GM12878 (cell line): ENCODE results near the gene ESRRG.

ENCODE experiments used
- CTCF ChIP-seq, 3 experiments: IDR thresholded peaks in 2 of 3; conservative IDR thresholded peaks in 1 of 3; 2 replicates each; pipeline ENCODE4 v1.5.1; 2011; ENCODE audit warnings: low read depth in 3 of 3, low read length in 3 of 3, mild to moderate bottlenecking in 3 of 3, control low read depth in 2 of 3, moderate library complexity in 2 of 3, inconsistent platforms in 1 of 3, mixed read lengths in 1 of 3; ENCODE audit not compliant: control insufficient read depth in 2 of 3, insufficient read depth in 1 of 3; ENCODE audit errors: extremely low read depth in 1 of 3
- RCOR1 ChIP-seq: conservative IDR thresholded peaks from 2 replicates; pipeline ENCODE4 v1.6.1; 2012; ENCODE audit warnings: low read depth, low read length, improper control_type of control experiment
- SMAD1 ChIP-seq: fragments of 450-650 bp; IDR thresholded peaks from 2 replicates; pipeline ENCODE4 v1.6.1; 2018; ENCODE audit warnings: mild to moderate bottlenecking, low read depth; ENCODE audit not compliant: partially characterized antibody
- SRF ChIP-seq, 2 experiments: IDR thresholded peaks; 2 replicates each; pipeline ENCODE4 v1.6.1; 2011; ENCODE audit warnings: low read depth in 2 of 2, low read length in 2 of 2, mild to moderate bottlenecking in 1 of 2, moderate library complexity in 1 of 2
- TF ChIP-seq, protein P1 (sequence below): IDR thresholded peaks from 2 replicates; pipeline ENCODE4 v1.6.1; 2012; ENCODE audit warnings: low read depth, low read length, improper control_type of control experiment
- TF ChIP-seq, protein P2 (sequence below): IDR thresholded peaks from 2 replicates; pipeline ENCODE4 v1.6.1; 2012; ENCODE audit warnings: low read depth, low read length, improper control_type of control experiment

DNA sequence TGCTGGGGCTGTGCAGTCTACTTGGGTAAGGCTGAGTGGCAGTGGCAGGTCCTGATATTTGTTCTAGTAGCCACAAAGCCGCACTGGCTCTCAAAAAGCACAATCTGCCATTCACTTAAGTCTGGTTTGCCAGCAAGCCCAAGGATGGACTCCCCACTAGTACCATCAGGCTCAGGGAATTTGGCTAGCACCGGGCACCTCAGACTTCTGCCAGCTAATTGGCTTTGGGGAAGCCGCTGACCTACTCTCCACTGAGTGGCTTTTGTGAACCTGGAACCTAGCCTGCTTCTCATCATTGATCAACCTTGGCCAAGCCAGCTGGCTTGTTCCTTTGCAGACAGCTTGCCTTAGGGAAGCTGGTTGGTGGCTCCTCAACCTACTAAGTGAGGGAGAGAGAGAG, 83.1 kb downstream of the ESRRG start:
- TF ChIP-seq, protein P1, sequence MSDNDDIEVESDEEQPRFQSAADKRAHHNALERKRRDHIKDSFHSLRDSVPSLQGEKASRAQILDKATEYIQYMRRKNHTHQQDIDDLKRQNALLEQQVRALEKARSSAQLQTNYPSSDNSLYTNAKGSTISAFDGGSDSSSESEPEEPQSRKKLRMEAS = no peak
- TF ChIP-seq, protein P2, sequence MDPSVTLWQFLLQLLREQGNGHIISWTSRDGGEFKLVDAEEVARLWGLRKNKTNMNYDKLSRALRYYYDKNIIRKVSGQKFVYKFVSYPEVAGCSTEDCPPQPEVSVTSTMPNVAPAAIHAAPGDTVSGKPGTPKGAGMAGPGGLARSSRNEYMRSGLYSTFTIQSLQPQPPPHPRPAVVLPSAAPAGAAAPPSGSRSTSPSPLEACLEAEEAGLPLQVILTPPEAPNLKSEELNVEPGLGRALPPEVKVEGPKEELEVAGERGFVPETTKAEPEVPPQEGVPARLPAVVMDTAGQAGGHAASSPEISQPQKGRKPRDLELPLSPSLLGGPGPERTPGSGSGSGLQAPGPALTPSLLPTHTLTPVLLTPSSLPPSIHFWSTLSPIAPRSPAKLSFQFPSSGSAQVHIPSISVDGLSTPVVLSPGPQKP = no peak
- TF ChIP-seq RCOR1 = no peak
- TF ChIP-seq SRF (IDR thresholded peaks at IDR 0.05; ENCODE audit: low read depth in 2 of 2, low read length in 2 of 2) = no peak
- no peak for TF ChIP-seq CTCF (IDR thresholded peaks at IDR 0.05 in 2 of 3, conservative IDR thresholded peaks at IDR 0.05 in 1 of 3; ENCODE audit: control insufficient read depth in 2 of 3, extremely low read depth in 1 of 3, insufficient read depth in 1 of 3, low read depth in 3 of 3, low read length in 3 of 3)
- TF ChIP-seq SMAD1 = no peak
